GM21576 (cell line): ENCODE data around the gene ZNF827.

Experiments
- ATAC-seq: cut with Tn5 transposase; IDR thresholded peaks from one replicate; pipeline ENCODE4 v1.9.1; 2021; ENCODE audit warnings: mild to moderate bottlenecking, moderate library complexity; ENCODE audit not compliant: unreplicated experiment

The ZNF827 gene

DNA sequence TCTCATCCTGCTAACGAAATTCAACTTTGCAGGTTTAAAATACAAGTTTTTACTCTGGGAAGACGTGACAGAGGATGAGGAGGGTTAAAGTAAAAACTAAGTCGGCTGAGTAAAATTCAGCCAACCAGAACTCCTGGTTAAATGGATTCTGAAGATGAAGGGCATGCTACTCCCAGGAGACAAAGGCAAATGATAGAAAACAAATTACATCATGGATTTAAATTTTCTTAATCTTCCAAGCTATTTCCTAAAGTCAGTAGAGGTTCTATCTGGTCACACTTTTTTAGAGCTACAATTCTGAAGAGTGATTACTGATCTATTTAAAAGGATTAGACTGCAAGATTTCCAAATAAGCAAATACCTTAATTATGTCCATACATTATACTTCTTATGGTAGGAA is 47.9 kb downstream of the ZNF827 start:
- ATAC-seq, result no peak

DNA sequence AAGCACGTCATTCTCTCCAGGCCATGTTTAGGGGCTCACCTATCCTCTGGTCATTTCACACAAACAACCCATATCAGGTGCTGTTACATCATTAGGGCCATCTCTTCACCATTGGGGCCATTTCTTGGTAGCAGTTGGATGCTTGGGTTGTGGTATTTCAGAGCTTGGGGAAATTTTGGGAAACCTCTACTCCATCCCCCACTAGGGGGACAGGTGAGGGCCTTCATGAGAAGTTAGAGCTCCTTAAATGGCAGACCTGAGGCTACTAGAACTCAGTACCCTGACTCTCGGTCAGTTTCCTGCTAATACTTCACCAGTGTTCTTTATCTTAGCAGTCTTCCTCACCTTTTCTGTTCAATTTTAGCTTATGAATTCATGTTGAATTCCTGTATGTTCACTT is 50.2 kb downstream of the ZNF827 start:
- ATAC-seq, result no peak

DNA sequence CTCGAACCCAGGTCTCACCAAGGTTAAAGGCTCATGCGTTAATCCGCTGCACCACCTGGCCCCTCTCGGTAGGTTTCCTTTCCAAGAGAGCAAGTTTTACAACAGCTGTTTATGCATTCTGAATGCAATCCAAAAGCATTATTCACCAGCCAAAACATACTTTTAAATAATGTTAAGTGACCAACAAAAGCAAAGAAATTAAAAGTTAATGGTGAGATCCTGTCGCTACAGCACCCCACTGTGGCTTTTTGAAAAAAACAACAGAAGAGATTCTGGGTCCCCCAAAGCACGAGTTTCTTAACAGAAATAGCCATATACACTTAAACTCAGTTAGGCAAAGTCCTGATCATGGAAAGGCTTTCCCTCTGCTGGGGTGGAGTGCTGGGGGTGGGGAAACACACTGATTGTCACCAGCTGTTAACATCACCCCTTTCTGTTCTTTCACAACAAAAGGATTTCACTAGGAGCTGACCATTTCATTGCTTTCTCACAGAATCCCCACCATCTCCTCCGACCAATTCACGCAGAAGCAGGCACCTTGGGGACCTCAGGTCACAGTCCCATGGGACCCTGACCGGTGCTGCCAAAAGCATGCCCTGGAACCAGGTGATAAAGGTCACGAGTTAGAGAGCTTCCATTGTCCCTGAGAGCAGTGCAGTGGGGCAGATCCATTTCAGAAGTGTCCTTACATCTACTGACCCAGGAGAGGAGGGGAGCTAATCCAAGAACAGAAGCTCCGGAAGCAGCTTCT is 51.2 kb downstream of the ZNF827 start:
- no peak for ATAC-seq

GRCh38 chr4:145886871-145887240 is 51.8 kb downstream of the ZNF827 start:
- ATAC-seq, result no peak

DNA sequence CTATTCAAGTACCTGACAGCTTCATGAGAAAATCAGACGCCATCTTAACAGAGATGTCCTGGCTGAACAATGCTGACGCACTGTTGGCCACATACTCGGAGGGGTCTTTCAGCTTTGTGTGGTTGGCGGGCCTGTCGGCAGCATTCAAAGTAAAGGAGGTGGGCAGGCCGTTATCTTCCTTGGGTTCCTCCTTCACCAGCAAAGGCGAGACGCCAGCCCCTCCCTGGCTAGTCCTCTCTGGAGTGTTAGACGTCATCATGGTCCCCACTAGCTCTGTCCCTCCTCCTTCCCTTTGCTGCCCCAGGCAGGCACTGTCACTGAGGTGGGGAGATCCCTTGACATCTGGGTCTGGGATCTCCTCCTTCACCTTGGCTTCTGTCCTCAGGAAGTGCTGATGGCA is 53.0 kb downstream of the ZNF827 start:
- ATAC-seq, result no peak

DNA sequence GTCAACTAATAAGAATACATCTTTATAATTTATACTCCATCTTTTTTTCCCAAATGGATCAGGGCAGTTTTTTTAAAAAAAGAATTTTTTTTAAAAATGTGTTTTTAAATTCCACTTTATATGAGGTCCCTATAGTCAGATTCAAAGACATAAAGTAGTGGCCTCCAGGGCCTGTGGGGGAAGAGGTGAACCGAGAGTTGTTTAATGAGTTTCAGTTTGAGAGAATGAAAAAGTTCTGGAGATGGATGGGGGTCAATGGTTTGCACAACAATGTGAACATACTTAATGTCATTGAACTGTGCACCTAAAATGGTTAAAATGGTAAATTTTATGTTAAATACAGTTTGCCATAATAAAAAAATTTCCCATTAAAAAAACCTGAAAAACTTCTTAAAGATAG is 53.8 kb downstream of the ZNF827 start:
- ATAC-seq, result peak; percentile 36

GRCh38 chr4:145883101-145883694 is 55.4 kb downstream of the ZNF827 start:
- no peak for ATAC-seq

DNA sequence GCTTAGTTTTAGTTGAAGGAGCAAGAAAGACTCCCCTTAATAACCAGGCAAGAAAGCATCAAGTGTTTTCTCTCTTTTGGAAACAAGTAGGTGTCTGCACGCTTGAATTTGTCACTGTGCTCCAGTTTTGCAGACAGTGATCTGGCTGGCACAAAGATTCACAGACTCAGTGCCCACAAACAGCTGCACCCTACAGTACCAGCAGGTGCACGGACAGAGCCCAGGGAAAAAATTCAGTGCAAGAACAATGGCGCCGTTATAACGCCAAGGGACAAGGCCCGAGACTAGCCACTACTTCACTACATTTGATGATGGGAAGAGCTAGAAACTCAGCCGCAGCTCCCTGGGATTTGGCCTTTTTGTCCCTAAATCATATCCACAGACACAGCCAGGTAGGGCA is 56.0 kb downstream of the ZNF827 start:
- ATAC-seq, result no peak

DNA sequence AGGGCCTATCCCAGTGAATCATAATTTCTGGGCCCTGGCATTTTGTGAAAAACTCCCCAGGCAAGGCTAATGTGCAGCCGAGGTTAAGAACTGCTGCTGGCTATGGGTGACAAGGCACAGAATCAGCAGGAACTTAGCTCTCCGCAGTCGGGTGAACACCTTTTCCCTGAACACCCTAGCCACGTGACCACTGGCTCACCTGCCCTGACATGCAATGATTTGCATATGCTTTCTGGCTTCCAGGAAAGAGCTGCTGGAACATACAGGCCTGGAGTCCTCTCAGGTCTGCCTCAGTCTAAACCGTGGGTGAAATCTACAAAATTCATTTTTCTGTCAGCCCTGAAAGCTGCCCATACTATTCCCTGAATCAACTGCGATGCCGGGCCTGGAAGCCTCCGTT is 56.6 kb downstream of the ZNF827 start:
- peak; percentile 50 for ATAC-seq

DNA sequence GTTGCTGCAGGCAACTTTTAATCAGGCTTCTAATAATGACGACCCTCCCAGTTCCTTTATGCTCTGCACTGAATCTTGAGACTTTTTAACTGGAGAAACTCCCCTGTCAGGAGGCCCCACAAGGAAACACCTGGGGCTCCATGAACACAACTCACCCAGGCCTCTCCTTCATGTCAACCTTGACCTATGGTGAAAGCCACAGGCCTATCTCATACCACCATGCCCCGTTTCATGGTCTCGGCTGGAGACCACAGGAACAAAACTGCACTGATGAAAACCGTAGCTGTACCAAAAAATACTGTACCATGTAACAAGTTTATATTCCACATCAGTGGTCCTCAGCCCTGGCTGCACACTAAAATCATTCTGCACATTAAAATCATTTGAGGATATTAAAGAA is 57.0 kb downstream of the ZNF827 start:
- ATAC-seq, result no peak

DNA sequence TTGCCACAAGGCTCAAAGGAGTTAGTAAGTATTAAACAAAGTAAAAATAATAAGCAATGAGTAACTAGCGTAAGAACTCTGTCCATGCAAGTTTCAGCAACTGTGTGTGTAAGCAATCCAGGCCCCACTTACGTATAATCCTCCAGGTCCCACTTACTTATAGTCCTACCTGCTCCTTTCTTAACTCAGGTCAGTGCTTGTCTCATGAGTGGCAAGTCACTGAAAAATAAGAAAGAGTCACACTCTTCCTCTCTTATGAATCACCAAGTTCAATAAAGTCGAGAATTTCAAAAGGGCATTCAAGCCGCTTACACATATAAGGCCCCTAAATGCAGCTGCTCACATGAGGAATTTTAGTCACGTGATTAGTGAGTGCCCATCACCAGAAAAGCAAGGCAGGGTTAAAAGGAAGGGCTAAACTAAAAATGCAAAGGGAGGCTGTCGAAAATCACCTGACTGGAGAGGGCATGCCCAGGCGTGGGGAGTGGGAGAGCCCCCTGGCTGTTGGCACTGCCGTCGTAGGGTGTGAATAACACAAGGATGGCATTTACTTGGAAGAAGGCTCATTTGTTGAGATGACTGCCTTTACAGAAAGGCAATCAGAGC is 58.2 kb downstream of the ZNF827 start:
- no peak for ATAC-seq

- ATAC-seq, result no peak
These were observed 59.0 kb downstream of the ZNF827 start for GRCh38 chr4:145879598-145879997.

GRCh38 chr4:145878501-145879435 is 59.9 kb downstream of the ZNF827 start:
- no peak for ATAC-seq

GRCh38 chr4:145876531-145877180 is 62.0 kb downstream of the ZNF827 start:
- no peak for ATAC-seq

GRCh38 chr4:145873901-145874300 is 64.7 kb downstream of the ZNF827 start:
- no peak for ATAC-seq

DNA sequence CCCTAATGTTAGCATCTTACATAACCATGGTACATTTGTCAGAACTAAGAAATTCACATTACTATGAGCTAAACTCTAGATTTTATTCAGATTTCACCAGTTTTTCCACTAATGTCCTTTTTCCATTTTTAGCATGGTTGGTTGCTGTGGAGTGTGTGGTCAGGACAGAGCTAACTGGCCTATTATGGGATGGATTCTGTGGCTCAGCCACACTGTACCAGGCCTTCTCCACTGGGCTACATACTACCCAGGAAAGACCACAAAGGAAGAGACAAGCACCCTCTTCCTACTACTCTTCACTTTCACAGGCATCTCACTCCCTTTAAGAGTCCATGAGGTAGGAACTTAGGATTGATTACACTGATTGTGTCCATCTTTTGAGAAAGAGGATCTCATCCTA is 67.4 kb downstream of the ZNF827 start:
- ATAC-seq, result no peak

DNA sequence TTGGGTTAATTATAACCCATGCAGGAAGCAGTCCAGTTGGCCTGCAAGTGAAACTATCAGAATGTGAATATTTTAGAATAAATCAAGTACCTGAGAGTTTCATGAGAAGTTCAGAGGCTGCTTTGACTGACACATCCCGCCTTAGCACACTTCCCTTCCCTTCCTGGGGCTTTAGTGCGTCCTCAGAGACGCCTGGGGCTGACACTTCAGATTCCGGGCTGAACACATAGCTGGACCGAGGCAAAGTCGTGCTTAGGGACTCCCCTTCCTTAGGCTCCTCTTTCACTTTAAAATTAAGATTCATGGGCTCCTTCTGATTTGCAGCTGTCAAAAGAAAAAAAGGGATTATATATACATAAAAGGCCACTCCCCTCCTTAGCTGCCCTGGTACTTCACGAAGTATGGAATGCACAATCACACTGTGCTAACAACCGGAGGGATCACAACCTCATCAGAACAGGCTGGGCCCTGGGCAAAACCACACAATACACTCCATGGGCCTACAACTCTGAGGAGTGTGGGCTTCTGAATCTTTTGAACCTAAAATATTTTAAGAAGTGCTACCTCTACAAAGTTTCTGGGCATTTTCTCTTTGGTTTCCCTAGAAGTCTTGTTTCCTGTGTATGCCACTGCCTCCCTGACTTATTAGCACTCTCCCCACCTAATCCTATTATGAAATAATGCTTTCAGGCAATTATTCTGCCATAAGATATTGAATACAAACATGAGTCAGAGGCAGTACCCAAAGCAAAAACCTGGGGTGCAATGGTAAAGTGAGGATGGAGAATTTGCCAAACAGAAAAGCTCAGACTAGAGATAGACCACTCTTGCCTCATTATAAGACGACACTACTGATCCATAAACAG is 68.2 kb downstream of the ZNF827 start:
- ATAC-seq, result no peak

DNA sequence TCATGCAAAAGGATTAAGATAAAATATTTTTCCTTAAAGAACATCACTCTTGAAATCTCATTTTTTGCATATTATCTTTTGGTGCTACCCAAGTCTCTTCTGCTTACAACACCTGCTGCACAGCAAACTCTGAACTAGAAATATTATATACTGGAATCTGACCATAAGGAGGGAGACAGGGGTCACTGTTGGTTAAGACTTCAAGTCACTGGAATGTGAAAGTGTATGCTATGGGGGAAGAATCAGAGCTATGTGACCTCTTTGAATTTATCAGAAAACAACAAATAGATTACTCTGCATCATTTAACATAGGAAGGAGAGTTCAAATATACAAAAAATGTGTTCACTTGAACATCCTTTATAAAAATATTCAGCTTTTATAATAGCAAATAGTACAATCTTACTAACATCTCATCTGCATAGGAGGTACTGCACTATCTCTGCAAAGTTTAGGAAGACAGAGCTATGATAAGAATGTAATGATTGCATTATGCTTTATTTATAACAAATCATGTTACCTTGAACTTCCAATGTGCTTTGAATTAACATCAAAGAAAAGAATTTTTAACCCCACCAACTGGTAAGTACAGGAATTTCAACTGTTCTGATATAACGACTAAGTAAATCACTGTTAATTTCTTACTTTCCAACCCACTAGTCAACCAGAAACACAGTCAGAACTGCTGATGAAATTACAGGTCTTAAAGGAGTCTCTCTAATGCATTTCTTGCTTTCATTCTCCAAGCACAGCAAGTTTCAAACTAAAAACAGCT is 69.8 kb downstream of the ZNF827 start:
- peak; percentile 54 for ATAC-seq

- ATAC-seq, result no peak
These were observed 71.2 kb downstream of the ZNF827 start for GRCh38 chr4:145867406-145867805.
